IPS-18c (cell line): ENCODE data around the gene KLHL29.
"Not testable (repeated sequence)": the region's sequence is repeated elsewhere in the genome, so short reads cannot be mapped to it uniquely, and the experiment has no call there.

Experiments used
- H3K4me3 ChIP-seq: 2 replicates; pipeline ENCODE4 v1.7.0; 2013; ENCODE audit warnings: low read depth, mild to moderate bottlenecking, low read length, moderate library complexity; ENCODE audit not compliant: insufficient read depth
- H3K9me3 ChIP-seq: one replicate; pipeline ENCODE4 v1.6.1; 2013; ENCODE audit warnings: mild to moderate bottlenecking, low read length, moderate library complexity; ENCODE audit not compliant: control insufficient read depth, insufficient read depth

The KLHL29 gene

DNA sequence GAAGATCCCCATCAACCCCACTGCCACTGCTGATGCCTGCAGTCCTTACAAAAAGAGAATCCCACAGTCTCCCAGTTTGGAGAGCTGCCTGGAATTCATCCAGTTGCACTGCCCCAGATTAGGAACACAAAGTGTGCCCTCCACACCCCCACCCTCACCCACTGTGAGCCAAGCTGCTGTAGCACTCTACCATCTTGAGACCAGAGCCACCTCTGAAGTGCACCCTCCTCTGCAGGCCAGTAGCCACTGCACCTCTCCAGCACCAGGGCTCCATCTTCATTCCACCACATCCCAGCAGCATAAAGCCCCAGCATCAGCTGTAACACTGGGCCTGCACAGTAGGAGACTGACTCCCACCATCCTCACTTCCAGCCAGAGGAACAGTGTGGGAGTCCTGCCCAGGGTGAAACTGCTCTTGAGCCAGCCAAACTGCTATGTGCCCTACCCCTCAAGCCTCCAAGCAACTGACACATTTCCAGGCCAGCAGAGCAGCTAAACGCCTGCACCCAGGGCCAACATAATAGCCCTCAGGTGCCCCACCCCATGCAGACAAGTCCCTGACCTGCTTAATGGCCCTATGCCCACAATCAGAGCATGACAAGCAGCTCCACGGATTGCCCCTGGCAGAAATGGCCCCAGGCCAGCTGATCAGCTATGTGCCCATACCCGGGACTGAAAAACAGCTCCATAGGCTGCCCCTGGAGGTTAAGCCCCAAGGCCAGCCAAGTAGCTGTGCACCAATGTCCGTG, 335.9 kb downstream of the KLHL29 start:
- H3K4me3 ChIP-seq = no peak overlapping the region
- no peaks in the 10 kb centered on the region for H3K9me3 ChIP-seq

DNA sequence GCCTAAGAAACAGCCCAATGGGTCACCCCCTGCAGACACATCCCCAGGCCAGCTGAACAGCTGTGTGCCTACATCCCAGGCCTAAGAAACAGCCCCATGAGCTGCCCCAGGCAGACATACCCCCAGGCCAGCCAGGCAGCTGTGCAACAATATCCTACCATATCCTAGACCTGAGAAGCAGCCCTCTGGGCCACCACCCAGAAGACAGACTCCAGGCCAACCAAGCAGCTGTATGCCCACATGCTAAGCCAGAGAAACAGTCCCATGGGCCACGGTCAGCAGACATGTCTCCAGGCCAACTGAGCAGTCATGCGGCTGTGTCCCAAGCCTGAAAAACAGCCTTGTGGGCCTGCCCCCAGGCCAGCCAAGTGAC, 336.5 kb downstream of the KLHL29 start:
- no peaks in the 10 kb centered on the region for H3K9me3 ChIP-seq

DNA sequence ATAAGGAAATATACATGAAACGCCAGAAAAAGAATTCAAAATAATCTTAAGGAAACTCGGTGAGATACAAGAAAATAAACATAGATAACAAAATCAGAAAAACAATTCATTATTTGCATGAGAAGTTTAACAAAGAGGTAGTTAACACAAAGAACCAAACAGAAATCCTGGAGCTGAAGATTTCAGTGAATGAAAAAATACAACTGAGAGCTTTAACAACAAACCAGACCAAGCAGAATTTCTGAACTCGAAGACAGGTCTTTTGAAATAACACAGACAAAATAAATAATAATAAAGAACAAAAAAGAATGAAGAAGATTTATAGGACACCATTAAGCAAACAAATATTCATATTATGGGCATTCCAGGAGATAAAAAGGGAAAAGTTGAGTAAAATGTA, 337.3 kb downstream of the KLHL29 start:
- no peaks in the 10 kb centered on the region for H3K9me3 ChIP-seq
- no peak overlapping the region for H3K4me3 ChIP-seq

More for the DNA sequence above, 336.5 kb downstream of the KLHL29 start:
- no peak overlapping the region for H3K4me3 ChIP-seq

DNA sequence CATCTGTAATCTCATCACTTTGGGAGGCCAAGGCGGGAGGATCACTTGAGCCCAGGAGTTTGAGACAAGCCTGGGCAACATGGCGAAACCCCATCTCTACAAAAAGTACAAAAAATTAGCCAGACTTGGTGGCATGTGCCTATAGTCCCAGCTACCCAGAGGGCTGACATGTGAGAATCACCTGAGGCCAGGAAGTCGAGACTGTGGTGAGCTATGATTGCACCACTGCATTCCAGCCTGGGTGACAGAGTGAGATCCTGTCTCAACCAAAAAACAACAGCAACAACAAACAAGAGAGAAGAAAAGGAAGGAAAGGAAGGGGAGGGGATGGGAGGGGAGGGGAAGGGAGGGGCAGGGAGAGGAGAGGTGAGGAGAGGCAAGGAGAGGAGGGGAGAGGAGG, 338.1 kb downstream of the KLHL29 start:
- not testable (repeated sequence) for H3K4me3 ChIP-seq, H3K9me3 ChIP-seq

DNA sequence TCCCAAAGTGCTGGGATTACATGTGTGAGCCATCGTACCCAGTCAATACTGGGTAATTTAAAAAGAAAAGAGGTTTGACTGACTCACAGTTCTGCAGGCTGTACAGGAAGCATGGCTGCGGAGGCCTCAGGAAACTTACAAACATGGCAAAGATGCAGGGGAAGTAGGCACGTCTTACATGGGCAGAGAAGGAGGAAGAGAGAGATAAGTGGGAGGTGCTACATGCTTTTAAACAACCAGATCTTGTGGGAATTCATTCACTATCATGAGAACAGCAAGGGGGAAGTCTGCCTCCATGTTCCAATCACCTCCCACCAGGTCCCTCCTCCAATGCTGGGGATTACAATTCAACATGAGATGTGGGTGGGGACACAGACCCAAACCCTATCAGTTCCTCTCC, 349.4 kb downstream of the KLHL29 start:
- Histone ChIP-seq H3K9me3 (peaks cover 3% of the 10 kb centered on the region), H3K4me3 (no peak overlapping the region)

DNA sequence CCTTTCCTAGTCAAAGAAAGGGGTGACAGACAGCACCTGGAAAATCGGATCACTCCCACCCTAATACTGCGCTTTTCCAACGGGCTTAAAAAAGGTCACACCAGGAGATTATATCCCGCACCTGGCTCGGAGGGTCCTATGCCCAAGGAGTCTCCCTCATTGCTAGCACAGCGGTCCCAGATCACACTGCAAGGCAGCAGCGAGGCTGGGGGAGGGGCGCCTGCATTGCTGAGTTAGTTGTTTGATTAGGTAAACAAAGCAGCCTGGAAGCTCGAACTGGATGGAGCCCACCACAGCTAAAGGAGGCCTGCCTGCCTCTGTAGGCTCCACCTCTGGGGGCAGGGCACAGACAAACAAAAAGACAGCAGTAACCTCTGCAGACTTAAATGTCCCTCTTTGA, 351.8 kb downstream of the KLHL29 start:
- H3K9me3 ChIP-seq, H3K4me3 ChIP-seq: not testable (repeated sequence)

DNA sequence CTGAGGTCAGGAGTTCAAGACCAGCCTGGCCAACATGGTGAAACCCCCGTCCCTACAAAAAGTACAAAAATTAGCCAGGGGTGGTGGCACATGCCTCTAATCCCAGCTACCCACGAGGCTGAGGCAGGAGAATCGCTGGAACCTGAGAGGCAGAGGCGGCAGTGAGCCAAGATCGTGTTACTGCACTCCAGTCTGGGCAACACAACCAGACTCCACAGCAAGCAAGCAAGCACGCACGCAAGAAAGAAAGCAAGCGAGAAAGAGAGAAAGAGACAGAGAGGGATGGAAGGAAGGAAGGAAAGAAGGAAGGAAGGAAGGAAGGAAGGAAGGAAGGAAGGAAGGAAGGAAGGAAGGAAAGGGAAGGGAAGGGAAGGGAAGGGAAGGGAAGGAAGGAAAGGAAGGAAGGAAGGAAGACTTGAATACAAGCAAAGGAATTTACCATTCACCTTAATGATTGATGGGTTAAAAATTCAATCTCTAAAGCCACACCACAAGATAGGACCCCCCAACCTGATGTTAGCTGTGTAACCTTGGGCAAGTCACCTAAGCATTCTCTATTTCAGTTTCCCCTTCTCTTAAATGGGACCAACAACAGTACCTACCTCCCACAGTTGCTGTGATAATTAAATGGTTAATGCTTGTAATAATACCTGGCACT, 360.2 kb downstream of the KLHL29 start:
- H3K9me3 ChIP-seq = no peaks in the 10 kb centered on the region
- no peak overlapping the region for H3K4me3 ChIP-seq

DNA sequence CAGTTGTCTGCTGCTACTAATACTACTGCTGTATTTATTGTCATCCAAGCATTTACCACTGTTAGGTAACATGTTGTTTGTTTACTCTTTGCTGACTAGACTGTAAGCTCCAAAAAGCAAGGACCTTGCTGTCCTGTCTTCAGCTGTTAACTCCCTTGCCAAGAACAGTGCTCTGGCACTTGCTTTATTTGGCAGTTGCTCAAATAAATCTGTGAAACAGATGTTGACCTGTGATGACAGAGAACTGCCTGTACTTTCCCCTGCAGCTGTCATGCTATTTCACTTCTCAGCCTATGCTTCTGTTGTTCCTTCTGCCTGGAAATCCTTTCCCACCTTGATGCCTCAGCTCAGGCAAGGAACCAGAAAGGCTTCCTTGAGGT, 360.7 kb downstream of the KLHL29 start:
- no peak overlapping the region for H3K4me3 ChIP-seq
- H3K9me3 ChIP-seq = no peaks in the 10 kb centered on the region

DNA sequence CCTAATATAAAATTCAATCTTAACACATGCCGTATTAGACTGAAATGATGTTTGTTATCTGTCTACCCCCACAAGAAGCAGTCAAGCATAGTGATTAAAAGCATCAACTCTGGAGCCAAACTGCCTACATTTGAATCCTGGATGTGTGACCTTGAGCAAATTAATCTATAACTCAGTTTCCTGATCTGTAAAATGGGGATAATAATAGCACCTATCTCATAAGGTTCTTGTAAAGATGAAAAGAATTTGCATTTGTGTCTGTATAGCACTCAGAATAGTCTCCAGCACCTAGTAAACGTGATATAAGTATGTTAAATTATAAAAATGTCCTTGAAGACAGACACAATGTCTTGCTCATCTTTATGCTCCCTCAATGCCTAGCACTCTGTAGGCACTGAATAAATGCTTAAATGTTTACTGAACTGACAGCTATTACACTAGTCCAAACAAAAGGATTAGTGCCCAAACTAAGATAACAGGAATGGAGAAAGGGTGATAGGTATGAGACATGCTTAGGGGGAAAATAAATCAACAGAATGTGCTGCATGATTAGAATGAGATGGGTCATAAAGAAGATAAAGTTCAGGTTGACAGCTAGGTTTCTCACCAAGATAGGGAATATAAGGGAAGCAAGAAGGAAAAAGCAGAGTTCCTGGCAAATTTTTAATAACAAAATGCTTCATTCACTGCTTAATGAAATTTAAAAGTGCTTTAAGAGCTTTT, 361.3 kb downstream of the KLHL29 start:
- H3K9me3 ChIP-seq = no peaks in the 10 kb centered on the region

DNA sequence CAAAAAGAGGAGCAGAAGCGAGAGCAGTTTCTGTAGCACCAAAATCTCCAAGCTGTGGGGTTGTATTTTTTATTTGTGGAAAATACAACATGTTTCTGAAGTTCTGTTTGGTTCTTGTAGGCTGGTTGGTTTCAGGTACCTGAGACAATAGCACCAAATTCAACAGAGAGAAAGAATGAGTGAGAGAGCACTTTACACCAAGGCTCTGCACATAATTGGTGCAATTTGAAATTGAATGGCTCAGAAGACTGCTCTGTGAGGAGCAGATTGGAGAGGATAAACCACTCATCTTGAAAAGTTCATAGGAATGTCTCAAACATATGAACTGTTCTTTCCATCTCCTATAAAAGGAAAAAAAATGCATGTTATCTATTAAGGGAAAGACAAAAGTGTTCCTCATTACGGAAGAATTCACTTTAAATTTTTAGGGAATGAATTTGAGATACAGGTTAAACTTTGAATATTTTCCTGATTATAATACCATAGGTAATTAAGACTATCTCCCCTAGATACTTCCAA, 366.8 kb downstream of the KLHL29 start:
- Histone ChIP-seq H3K4me3 (no peak overlapping the region), H3K9me3 (no peaks in the 10 kb centered on the region)

More for the DNA sequence above, 361.3 kb downstream of the KLHL29 start:
- H3K4me3 ChIP-seq = no peak overlapping the region

DNA sequence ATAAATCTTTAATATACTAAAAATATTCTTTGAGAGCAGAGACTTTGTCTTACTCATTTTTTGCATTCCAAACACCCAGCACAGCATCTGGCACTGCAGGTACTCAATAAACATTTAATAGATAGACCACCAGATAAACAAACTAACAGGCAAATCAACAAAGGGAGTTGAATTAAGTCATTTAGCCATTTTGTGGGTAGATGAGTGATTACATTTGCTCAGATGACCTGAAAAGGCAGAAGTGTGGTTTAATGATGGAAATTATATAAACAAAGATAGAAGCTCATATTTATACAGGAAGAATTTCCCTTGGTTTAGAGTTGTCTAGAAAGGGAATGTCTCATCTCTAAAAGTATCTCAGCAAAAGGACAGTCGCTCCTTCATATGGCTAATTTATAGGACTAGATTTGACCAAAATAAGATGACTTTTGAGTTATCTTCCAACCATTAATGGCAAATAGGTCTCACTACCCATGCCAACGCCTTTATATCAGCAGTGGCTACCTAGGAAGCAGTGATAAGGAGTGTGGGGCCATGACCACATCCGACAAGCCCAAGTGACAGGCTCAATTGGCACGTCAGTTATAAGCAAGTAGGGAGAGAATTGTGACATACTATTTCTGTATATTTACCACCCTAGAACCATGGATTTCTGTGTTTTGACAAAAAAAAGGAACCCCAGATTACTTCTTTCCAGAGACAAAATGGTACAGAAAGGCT, 368.5 kb downstream of the KLHL29 start:
- Histone ChIP-seq H3K9me3 (no peaks in the 10 kb centered on the region), H3K4me3 (no peak overlapping the region)

DNA sequence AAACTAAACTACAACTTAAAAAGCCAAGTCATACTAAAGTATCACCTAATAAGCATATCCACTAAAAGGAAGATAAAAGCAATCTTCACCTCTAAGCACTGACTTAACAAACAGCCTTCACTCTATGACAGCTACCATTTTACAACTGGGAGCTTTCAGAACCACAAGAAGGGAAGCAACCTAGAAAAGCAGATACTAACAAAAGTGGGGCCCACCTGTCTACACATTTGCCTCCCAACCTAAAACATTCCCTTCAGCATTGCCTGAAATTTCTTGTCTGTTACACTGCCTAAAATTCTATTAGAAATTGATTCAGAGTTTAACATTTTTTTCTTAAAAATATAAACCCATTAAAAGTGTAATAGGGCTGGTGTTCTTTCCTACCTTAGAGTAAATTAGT, 370.0 kb downstream of the KLHL29 start:
- Histone ChIP-seq H3K4me3 (no peak overlapping the region), H3K9me3 (no peaks in the 10 kb centered on the region)

DNA sequence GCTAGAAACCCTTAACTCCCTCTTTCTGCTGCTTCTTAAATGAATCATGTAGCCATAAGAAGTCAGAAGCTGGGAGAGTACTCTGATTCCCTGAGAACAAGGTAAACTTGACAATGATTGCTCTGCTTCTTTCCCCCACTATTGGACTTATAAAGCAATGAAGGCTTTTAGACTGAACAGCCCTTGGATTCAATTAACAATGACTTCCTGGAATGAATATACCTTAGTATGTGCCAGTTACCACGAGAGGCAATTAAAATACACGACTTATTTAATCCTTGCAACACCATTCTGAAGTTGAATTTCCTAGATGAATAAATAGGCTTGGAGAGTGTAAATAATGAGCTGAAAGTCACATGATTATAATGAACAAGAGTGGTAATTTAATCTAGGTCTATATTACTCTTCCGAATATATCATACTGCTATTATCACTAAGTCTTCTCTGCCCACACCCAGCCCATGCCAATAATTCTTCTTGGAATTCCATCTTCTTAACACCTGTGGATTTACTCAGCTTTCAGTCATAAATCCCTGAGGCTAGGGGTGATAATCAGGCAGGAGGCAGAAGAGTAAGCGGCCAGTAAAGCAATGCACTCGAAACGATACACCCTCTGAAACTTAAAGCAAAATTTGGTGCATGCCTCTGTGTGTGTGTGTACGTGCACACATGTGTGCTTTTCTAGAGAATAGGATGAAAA, 371.8 kb downstream of the KLHL29 start:
- H3K9me3 ChIP-seq = no peaks in the 10 kb centered on the region
- no peak overlapping the region for H3K4me3 ChIP-seq

DNA sequence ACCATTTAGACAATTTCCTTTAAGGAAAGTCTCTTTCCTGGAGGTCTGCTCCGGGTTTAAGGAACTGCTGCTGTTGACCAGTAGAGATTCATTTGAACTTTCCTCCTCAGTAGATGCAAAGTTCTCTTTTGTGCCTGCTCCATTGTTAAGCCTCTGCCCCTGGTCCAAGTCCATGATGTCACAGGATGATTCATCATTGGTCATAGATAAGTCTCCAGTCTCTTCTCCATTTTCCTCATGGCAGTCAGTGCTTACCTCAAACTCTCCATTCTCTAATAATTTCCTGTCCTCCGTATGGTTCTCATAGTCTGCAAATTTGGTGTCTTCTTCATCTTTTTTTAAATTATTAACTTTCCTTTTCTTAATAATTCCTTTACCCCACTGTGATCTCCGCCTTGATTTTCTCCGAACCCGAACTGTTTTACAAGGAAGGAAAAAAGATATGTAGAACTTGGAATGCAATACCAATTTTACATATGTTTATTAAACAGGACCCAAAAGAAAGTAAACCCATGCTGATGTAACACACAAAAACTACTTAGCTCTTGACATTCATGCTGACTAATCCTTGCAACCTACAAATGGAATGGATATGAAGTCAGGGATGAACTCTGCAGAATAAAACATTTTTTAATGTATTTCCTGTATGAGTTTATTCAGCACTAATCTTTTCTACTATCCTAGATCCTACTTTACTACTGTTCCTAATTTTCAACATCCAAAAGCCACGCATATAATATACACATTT, 372.9 kb downstream of the KLHL29 start:
- Histone ChIP-seq H3K9me3 (no peaks in the 10 kb centered on the region), H3K4me3 (no peak overlapping the region)
